ENCODE measurements around the gene DDX24. TPM values are rescaled to one million over a fixed set of nuclear protein-coding genes. Genes with fewer than 3 reads are reported as not detected.
A peak's percentile ranks its signal among the peaks of the same experiment; 100 is the strongest.

Gene DDX24
- total and polyA plus RNA-seq, 11 donors, result 113 to 268 (median 204) TPM

- peak overlapping the region in 6 of 12 donors; percentile 6 to 81 (median 22) for H3K4me3 ChIP-seq
- peaks cover 0 to 9% (median 3%) of the 10 kb centered on the region in 12 donors for H3K9me3 ChIP-seq
- peak overlapping the region; percentile 2 to 96 (median 82) for H3K27ac ChIP-seq
- WGBS, 4 donors, result 49 to 72% (median 59%) methylated on average over 5 of the region's 5 CpGs
- intact Hi-C loops (cut with DNase I), result loop anchor here in 1 of 10 donors (5.0 kb wide), 1 partner anchor 1418 kb away; no protein-coding TSS in a partner anchor
- no peak for TF ChIP-seq POLR2A (IDR thresholded peaks at IDR 0.05)
- TF ChIP-seq CTCF (IDR thresholded peaks at IDR 0.05), result no peak
- H3K27me3 ChIP-seq, result no peaks in the 10 kb centered on the region
- peaks cover 0 to 7% (median 0%) of the 10 kb centered on the region in 9 donors for H3K36me3 ChIP-seq
- peak in 1 of 4 donors; percentile 9 for ATAC-seq
- H3K4me1 ChIP-seq, result peaks cover 0 to 51% (median 36%) of the 10 kb centered on the region in 12 donors
- no peak for DNase-seq
These were observed 33.6 kb upstream of the DDX24 start for GRCh38 chr14:94114589-94115057.

- ATAC-seq (no peak), DNase-seq (no peak)
- peaks cover 0 to 3% (median 0%) of the 10 kb centered on the region in 12 donors for H3K9me3 ChIP-seq
- TF ChIP-seq CTCF (IDR thresholded peaks at IDR 0.05) (no peak), POLR2A (IDR thresholded peaks at IDR 0.05) (no peak)
- WGBS, 4 donors, result 57 to 76% (median 64%) methylated on average over 5 of the region's 5 CpGs
- intact Hi-C loops (cut with DNase I), result loop anchor here in 1 of 10 donors (5.0 kb wide), 1 partner anchor 1418 kb away; no protein-coding TSS in a partner anchor
- peaks cover 0 to 54% (median 39%) of the 10 kb centered on the region in 12 donors for H3K4me1 ChIP-seq
- H3K36me3 ChIP-seq, result peaks cover 0 to 7% (median 0%) of the 10 kb centered on the region in 9 donors
- no peaks in the 10 kb centered on the region for H3K27me3 ChIP-seq
- peak overlapping the region in 9 of 12 donors; percentile 61 to 81 (median 65) for H3K4me3 ChIP-seq
- H3K27ac ChIP-seq, result peak overlapping the region; percentile 7 to 96 (median 82)
These were observed 33.0 kb upstream of the DDX24 start for GRCh38 chr14:94113908-94114588.

GRCh38 chr14:94113490-94113889 lies 32.5 kb upstream of the DDX24 start:
- Histone ChIP-seq H3K4me3 (peak overlapping the region in 10 of 12 donors; percentile 44 to 81 (median 65)), H3K27ac (peak overlapping the region; percentile 7 to 96 (median 82)), H3K27me3 (no peaks in the 10 kb centered on the region), H3K9me3 (no peaks in the 10 kb centered on the region), H3K36me3 (peaks cover 0 to 7% (median 0%) of the 10 kb centered on the region in 9 donors), H3K4me1 (peaks cover 0 to 54% (median 39%) of the 10 kb centered on the region in 12 donors)
- 20 to 28% (median 24%) methylated on average over 6 of the region's 6 CpGs for WGBS, 4 donors
- intact Hi-C loops (cut with DNase I), result loop anchor here in 1 of 10 donors (5.0 kb wide), 1 partner anchor 1419 kb away; no protein-coding TSS in a partner anchor
- DNase-seq (peak in 4 of 5 donors; percentile 55 to 76 (median 66)), ATAC-seq (peak; percentile 11 to 39 (median 38))
- TF ChIP-seq CTCF (IDR thresholded peaks at IDR 0.05) (no peak), POLR2A (IDR thresholded peaks at IDR 0.05) (no peak)

- 49 to 66% (median 57%) methylated on average over 7 of the region's 7 CpGs for WGBS, 4 donors
- TF ChIP-seq CTCF (IDR thresholded peaks at IDR 0.05), result no peak
- TF ChIP-seq POLR2A (IDR thresholded peaks at IDR 0.05), result no peak
- DNase-seq, result no peak
- Histone ChIP-seq H3K27me3 (no peaks in the 10 kb centered on the region), H3K9me3 (no peaks in the 10 kb centered on the region), H3K27ac (peak overlapping the region; percentile 7 to 96 (median 85)), H3K4me3 (peak overlapping the region in 11 of 12 donors; percentile 44 to 81 (median 65)), H3K36me3 (peaks cover 0 to 7% (median 0%) of the 10 kb centered on the region in 9 donors), H3K4me1 (peaks cover 0 to 54% (median 39%) of the 10 kb centered on the region in 12 donors)
- intact Hi-C loops (cut with DNase I), result loop anchor here in 1 of 10 donors (5.0 kb wide), 1 partner anchor 1419 kb away; no protein-coding TSS in a partner anchor
- ATAC-seq, result peak in 1 of 4 donors; percentile 12
These were observed 32.1 kb upstream of the DDX24 start for GRCh38 chr14:94113073-94113472.

Data from heart left ventricle (tissue), 16 donors.